RWPE2 (cell line): ENCODE measurements around the gene EFCAB10.

Experiments used
- ATAC-seq: fragments of 200-7000 bp; cut with Tn5 transposase; 3 replicates; pipeline ENCODE4 v1.9.1; 2021; ENCODE audit warnings: low read depth
- DNase-seq: peaks from one replicate; pipeline ENCODE4 v3.0.0-alpha.2; 2020; ENCODE audit warnings: low spot score
- H3K27ac ChIP-seq: fragments of 450-650 bp; 2 replicates; pipeline ENCODE4 v1.5.1; 2017; ENCODE audit warnings: mild to moderate bottlenecking; ENCODE audit not compliant: poor library complexity, severe bottlenecking
- H3K27me3 ChIP-seq: fragments of 250-450 bp; sonication (Bioruptor Pico); 2 replicates; pipeline ENCODE4 v1.5.1; 2021; ENCODE audit warnings: mild to moderate bottlenecking, moderate library complexity; ENCODE audit not compliant: insufficient read depth, poor library complexity, severe bottlenecking
- H3K36me3 ChIP-seq: fragments of 250-450 bp; sonication (Bioruptor Pico); 2 replicates; pipeline ENCODE4 v1.5.1; 2020; ENCODE audit warnings: low read depth, mild to moderate bottlenecking, moderate library complexity
- H3K4me1 ChIP-seq: fragments of 250-450 bp; sonication (Bioruptor Pico); 2 replicates; pipeline ENCODE4 v1.5.1; 2021; ENCODE audit warnings: mild to moderate bottlenecking, moderate library complexity; ENCODE audit not compliant: insufficient read depth, poor library complexity, severe bottlenecking
- H3K4me3 ChIP-seq: fragments of 250-450 bp; sonication (Bioruptor Pico); 2 replicates; pipeline ENCODE4 v1.5.1; 2021; ENCODE audit warnings: mild to moderate bottlenecking, moderate library complexity; ENCODE audit not compliant: severe bottlenecking
- H3K9me3 ChIP-seq: fragments of 250-450 bp; sonication (Bioruptor Pico); 2 replicates; pipeline ENCODE4 v1.5.1; 2021; ENCODE audit warnings: mild to moderate bottlenecking, moderate library complexity; ENCODE audit not compliant: severe bottlenecking
- CTCF ChIP-seq: fragments of 450-650 bp; IDR thresholded peaks from one replicate; pipeline ENCODE4 v1.5.1; 2017; ENCODE audit warnings: mild to moderate bottlenecking, moderate library complexity; ENCODE audit not compliant: poor library complexity, severe bottlenecking

Gene EFCAB10

GRCh38 chr7:105581066-105581811, at the start of gene EFCAB10:
TSS of gene EFCAB10 (minus strand) at chr7:105581493. CDS start at chr7:105581463, 30 bp downstream.
- DNase-seq (no peak), ATAC-seq (no peak)
- peaks cover 3% of the 10 kb centered on the region for H3K9me3 ChIP-seq
- no peaks in the 10 kb centered on the region for H3K27me3 ChIP-seq
- H3K36me3 ChIP-seq = no peaks in the 10 kb centered on the region
- no peaks in the 10 kb centered on the region for H3K4me1 ChIP-seq
- no peak within 1 kb of the TSS for H3K27ac ChIP-seq
- no peak for TF ChIP-seq CTCF
- no peak within 1 kb of the TSS for H3K4me3 ChIP-seq

GRCh38 chr7:105625986-105626385, 44.7 kb upstream of the EFCAB10 start:
- ATAC-seq (no peak), DNase-seq (no peak)
- no peak for TF ChIP-seq CTCF
- Histone ChIP-seq H3K27me3 (no peaks in the 10 kb centered on the region), H3K27ac (no peak overlapping the region), H3K9me3 (peaks cover 4% of the 10 kb centered on the region), H3K4me1 (no peaks in the 10 kb centered on the region), H3K4me3 (no peak overlapping the region), H3K36me3 (no peaks in the 10 kb centered on the region)

GRCh38 chr7:105623906-105624305, 42.6 kb upstream of the EFCAB10 start:
- TF ChIP-seq CTCF = no peak
- Histone ChIP-seq H3K4me1 (no peaks in the 10 kb centered on the region), H3K4me3 (no peak overlapping the region), H3K27ac (no peak overlapping the region), H3K9me3 (peaks cover 4% of the 10 kb centered on the region), H3K27me3 (no peaks in the 10 kb centered on the region), H3K36me3 (no peaks in the 10 kb centered on the region)
- no peak for DNase-seq
- ATAC-seq = no peak

GRCh38 chr7:105623378-105623777, 42.1 kb upstream of the EFCAB10 start:
- no peak for ATAC-seq
- no peak for TF ChIP-seq CTCF
- Histone ChIP-seq H3K36me3 (no peaks in the 10 kb centered on the region), H3K27me3 (no peaks in the 10 kb centered on the region), H3K4me1 (no peaks in the 10 kb centered on the region), H3K9me3 (peaks cover 4% of the 10 kb centered on the region), H3K4me3 (no peak overlapping the region), H3K27ac (no peak overlapping the region)
- DNase-seq = no peak

- no peaks in the 10 kb centered on the region for H3K27me3 ChIP-seq
- ATAC-seq (no peak), DNase-seq (no peak)
- H3K36me3 ChIP-seq = no peaks in the 10 kb centered on the region
- TF ChIP-seq CTCF = no peak
- H3K4me1 ChIP-seq = no peaks in the 10 kb centered on the region
- no peak overlapping the region for H3K4me3 ChIP-seq
- peaks cover 4% of the 10 kb centered on the region for H3K9me3 ChIP-seq
- no peak overlapping the region for H3K27ac ChIP-seq
These were observed 40.9 kb upstream of the EFCAB10 start for GRCh38 chr7:105622106-105622731.
